ENCODE data around the gene CNOT6L.

GRCh38 chr4:77771566-77771965, 47.6 kb downstream of the CNOT6L start:
- TF ChIP-seq REL (CRISPR knock-in tag; conservative IDR thresholded peaks at IDR 0.05) (no peak), ZBTB1 (CRISPR knock-in tag; IDR thresholded peaks at IDR 0.05; ENCODE audit: borderline replicate concordance) (no peak), PHF8 (CRISPR knock-in tag; IDR thresholded peaks at IDR 0.05) (no peak), DRAP1 (CRISPR knock-in tag; IDR thresholded peaks at IDR 0.05) (no peak), POLR2AphosphoS5 (IDR thresholded peaks at IDR 0.05; ENCODE audit: low read depth, low read length) (no peak), ZNF766 (CRISPR knock-in tag; IDR thresholded peaks at IDR 0.05; ENCODE audit: borderline replicate concordance) (no peak), ELK4 (CRISPR knock-in tag; IDR thresholded peaks at IDR 0.05; ENCODE audit: borderline replicate concordance) (no peak), ZNF841 (CRISPR knock-in tag; IDR thresholded peaks at IDR 0.05; ENCODE audit: borderline replicate concordance) (no peak), CBX5 (CRISPR knock-in tag; IDR thresholded peaks at IDR 0.05; ENCODE audit: borderline replicate concordance) (no peak), ZBTB26 (CRISPR knock-in tag; IDR thresholded peaks at IDR 0.05; ENCODE audit: borderline replicate concordance) (no peak), SMAD1 (CRISPR knock-in tag; IDR thresholded peaks at IDR 0.05; ENCODE audit: borderline replicate concordance, low read depth) (no peak), ZNF878 (CRISPR knock-in tag; IDR thresholded peaks at IDR 0.05) (no peak), ZBTB43 (CRISPR knock-in tag; conservative IDR thresholded peaks at IDR 0.05) (no peak), CTCF (CRISPR knock-in tag; IDR thresholded peaks at IDR 0.05) (no peak)
